H1 (cell line): Measurements from ENCODE around the gene CD69. TPM values are rescaled to one million over a fixed set of nuclear protein-coding genes. Genes with fewer than 3 reads are reported as not detected.

Experiments
- CEBPB ChIP-seq: IDR thresholded peaks from 2 replicates; pipeline ENCODE4 v1.6.1; 2012; ENCODE audit warnings: low read depth, low read length
- CHD7 ChIP-seq: fragments of 300-600 bp; sonication (generic); IDR thresholded peaks from 2 replicates; pipeline ENCODE4 v1.7.1; 2012; ENCODE audit warnings: low read length, moderate library complexity, mild to moderate bottlenecking, inconsistent platforms; ENCODE audit not compliant: insufficient replicate concordance
- HDAC2 ChIP-seq, 2 experiments: fragments of 300-600 bp in 1 of 2; sonication (generic) in 1 of 2; IDR thresholded peaks; 2 replicates each; pipeline ENCODE4 v1.6.1; 2011 to 2012; ENCODE audit warnings: low read depth in 2 of 2, low read length in 2 of 2, mild to moderate bottlenecking in 2 of 2, moderate library complexity in 2 of 2, borderline replicate concordance in 1 of 2, inconsistent platforms in 1 of 2
- JUN ChIP-seq: IDR thresholded peaks from 2 replicates; pipeline ENCODE4 v1.6.1; 2011; ENCODE audit warnings: low read depth, mild to moderate bottlenecking, improper control_type of control experiment, low read length
- PHF8 ChIP-seq: fragments of 200-600 bp; sonication (generic); conservative IDR thresholded peaks from 2 replicates; pipeline ENCODE4 v1.7.1; 2012; ENCODE audit warnings: low read depth, mild to moderate bottlenecking, inconsistent platforms, low read length, moderate library complexity
- SIRT6 ChIP-seq: IDR thresholded peaks from one replicate; pipeline ENCODE4 v1.7.1; 2012; ENCODE audit warnings: low read length, inconsistent platforms
- SP1 ChIP-seq: IDR thresholded peaks from 2 replicates; pipeline ENCODE4 v1.6.1; 2011; ENCODE audit warnings: low read depth, low read length
- polyA plus RNA-seq, 7 experiments: library from polyadenylated mRNA; depleted of rRNA in 3 of 7; stranded (reverse) in 5 of 7; unstranded in 2 of 7; fragments of >200 nt in 5 of 7; fragments of 200-250 nt in 2 of 7; gene quantifications; 1 replicate in 5 of 7; 2 replicates in 1 of 7; 4 replicates in 1 of 7; pipeline versions ENCODE4 v1.2.1 to v1.2.3, GENCODE V29; 2011 to 2013; ENCODE audit warnings: missing spikeins in 2 of 7, mixed read lengths in 2 of 7
- total RNA-seq: library from RNA; stranded (reverse); fragmentation: NEBNext Ultra II Directional; extraction: Animal tissue kit (Norgen Biotek cat#: 25700); gene quantifications from 2 replicates; pipeline ENCODE4 v1.2.1, GENCODE V29; 2021
- TF ChIP-seq, protein P1 (sequence below): IDR thresholded peaks from 2 replicates; pipeline ENCODE4 v1.6.1; 2011; ENCODE audit warnings: low read length, improper control_type of control experiment

CD69 gene
- total and polyA plus RNA-seq, 2 of the 8 experiments (the other 6 are each of a cell fraction or from before 2014, with no cell fraction given), result not detected

GRCh38 chr12:9794484-9795093, 33.9 kb upstream of the CD69 start (continued):
- no peak for TF ChIP-seq CHD7
- TF ChIP-seq SIRT6, result no peak
- no peak for TF ChIP-seq CEBPB
- no peak for TF ChIP-seq HDAC2 (IDR thresholded peaks at IDR 0.05; ENCODE audit: borderline replicate concordance in 1 of 2, low read depth in 2 of 2, low read length in 2 of 2)
- TF ChIP-seq SP1, result no peak
- no peak for TF ChIP-seq PHF8
- no peak for TF ChIP-seq JUN
- TF ChIP-seq, protein P1, sequence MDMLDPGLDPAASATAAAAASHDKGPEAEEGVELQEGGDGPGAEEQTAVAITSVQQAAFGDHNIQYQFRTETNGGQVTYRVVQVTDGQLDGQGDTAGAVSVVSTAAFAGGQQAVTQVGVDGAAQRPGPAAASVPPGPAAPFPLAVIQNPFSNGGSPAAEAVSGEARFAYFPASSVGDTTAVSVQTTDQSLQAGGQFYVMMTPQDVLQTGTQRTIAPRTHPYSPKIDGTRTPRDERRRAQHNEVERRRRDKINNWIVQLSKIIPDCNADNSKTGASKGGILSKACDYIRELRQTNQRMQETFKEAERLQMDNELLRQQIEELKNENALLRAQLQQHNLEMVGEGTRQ, result no peak
